ENCODE measurements around the gene AUTS2.
A peak's percentile ranks its signal among the peaks of the same experiment; 100 is the strongest.

The AUTS2 gene

GRCh38 chr7:69687739-69688433, 89.6 kb downstream of the AUTS2 start:
- no peak for DNase-seq (ENCODE audit: low spot score)

- no peak for DNase-seq (ENCODE audit: low spot score)
Observed at GRCh38 chr7:69690329-69690728, 92.1 kb downstream of the AUTS2 start.

GRCh38 chr7:69691327-69691726, 93.1 kb downstream of the AUTS2 start:
- DNase-seq (ENCODE audit: low spot score) = no peak

- DNase-seq (ENCODE audit: low spot score) = no peak
Observed at GRCh38 chr7:69691734-69692133, 93.5 kb downstream of the AUTS2 start.

GRCh38 chr7:69692611-69693010, 94.3 kb downstream of the AUTS2 start:
- DNase-seq (ENCODE audit: low spot score) = no peak

GRCh38 chr7:69693042-69693441, 94.8 kb downstream of the AUTS2 start:
- no peak for DNase-seq (ENCODE audit: low spot score)

- no peak for DNase-seq (ENCODE audit: low spot score)
Observed at GRCh38 chr7:69696054-69696591, 97.8 kb downstream of the AUTS2 start.

- DNase-seq (ENCODE audit: low spot score) = no peak
Observed at GRCh38 chr7:69696686-69697685, 98.7 kb downstream of the AUTS2 start.

GRCh38 chr7:69698109-69698825, 100.0 kb downstream of the AUTS2 start:
- DNase-seq (ENCODE audit: low spot score) = no peak

GRCh38 chr7:69699931-69700330, 101.7 kb downstream of the AUTS2 start:
- DNase-seq (ENCODE audit: low spot score) = no peak

- DNase-seq (ENCODE audit: low spot score) = no peak
Observed at GRCh38 chr7:69700331-69700730, 102.1 kb downstream of the AUTS2 start.

GRCh38 chr7:69701288-69701687, 103.0 kb downstream of the AUTS2 start:
- DNase-seq (ENCODE audit: low spot score) = no peak

- DNase-seq (ENCODE audit: low spot score) = no peak
Observed at GRCh38 chr7:69702357-69702756, 104.1 kb downstream of the AUTS2 start.

- DNase-seq (ENCODE audit: low spot score) = no peak
Observed at GRCh38 chr7:69703099-69703498, 104.8 kb downstream of the AUTS2 start.

GRCh38 chr7:69706070-69706469, 107.8 kb downstream of the AUTS2 start:
- no peak for DNase-seq (ENCODE audit: low spot score)

GRCh38 chr7:69708857-69709256, 110.6 kb downstream of the AUTS2 start:
- peak; percentile 63 for DNase-seq (ENCODE audit: low spot score)

GRCh38 chr7:69710768-69711438, 112.6 kb downstream of the AUTS2 start:
- no peak for DNase-seq (ENCODE audit: low spot score)

GRCh38 chr7:69714886-69715576, 116.8 kb downstream of the AUTS2 start:
- no peak for DNase-seq (ENCODE audit: low spot score)

GRCh38 chr7:69717221-69717620, 118.9 kb downstream of the AUTS2 start:
- no peak for DNase-seq (ENCODE audit: low spot score)

GRCh38 chr7:69719717-69720116, 121.4 kb downstream of the AUTS2 start:
- DNase-seq (ENCODE audit: low spot score) = no peak

- DNase-seq (ENCODE audit: low spot score) = no peak
Observed at GRCh38 chr7:69722843-69723242, 124.6 kb downstream of the AUTS2 start.
